K562 treated with DMSO at 1 percent for 12 hours (cell line): ENCODE results near the gene COMMD6. TPM values are rescaled to one million over a fixed set of nuclear protein-coding genes. Genes with fewer than 3 reads are reported as not detected.

Experiments used
- total RNA-seq: library from RNA; unstranded; fragments of 300-600 nt; gene quantifications from 2 replicates; pipeline ENCODE4 v1.2.3, GENCODE V29; 2022; ENCODE audit not compliant: insufficient read depth

Gene COMMD6
- 72.2 and 73.4 TPM in 2 replicates for total RNA-seq

GRCh38 chr13:75537401-75538365 lies at the start of gene COMMD6:
Gene COMMD6, minus strand, starts transcription at chr13:75537841. Its CDS starts 36 bp downstream, at chr13:75537805.

GRCh38 chr13:75549262-75550158 lies 11.9 kb upstream of the COMMD6 start, which contains the start of gene UCHL3:
Gene UCHL3, plus strand, starts transcription at chr13:75549791. Its CDS starts 30 bp downstream, at chr13:75549821.

GRCh38 chr13:75482070-75482819 lies 55.4 kb downstream of the COMMD6 start, which contains the start of gene TBC1D4:
Gene TBC1D4, minus strand, starts transcription at chr13:75482169. Its CDS starts 402 bp downstream, at chr13:75481767.

Other genes with a start within 250 kb of the COMMD6 start
- gene TBC1D4, start 55.7 kb downstream of the COMMD6 start, total RNA-seq = 1.4 and 7.2 TPM in 2 replicates
- gene UCHL3, start 11.9 kb upstream of the COMMD6 start, total RNA-seq = 34.7 and 51.2 TPM in 2 replicates
- gene LMO7, start 98.5 kb upstream of the COMMD6 start, total RNA-seq = 1.8 and 3.5 TPM in 2 replicates